Neutrophil (primary cell): ENCODE results near the gene CDK4.

Source experiments
- H3K27ac ChIP-seq: fragments of 200-600 bp; sonication (generic); 2 replicates; pipeline ENCODE4 v1.5.1; 2016; ENCODE audit warnings: mild to moderate bottlenecking, moderate library complexity
- H3K27me3 ChIP-seq: fragments of 200-600 bp; sonication (generic); 2 replicates; pipeline ENCODE4 v1.6.0; 2016; ENCODE audit warnings: mild to moderate bottlenecking
- H3K36me3 ChIP-seq: fragments of 200-600 bp; sonication (generic); 2 replicates; pipeline ENCODE4 v1.5.1; 2017
- H3K4me1 ChIP-seq, 2 experiments: fragments of 200-600 bp in 1 of 2; sonication (generic) in 1 of 2; 1 replicate in 1 of 2; 2 replicates in 1 of 2; pipeline versions ENCODE4 v1.5.1 to v1.6.1; 2013 to 2016; ENCODE audit warnings: low read depth in 1 of 2, low read length in 1 of 2, mild to moderate bottlenecking in 1 of 2, moderate library complexity in 1 of 2; ENCODE audit not compliant: control insufficient read depth in 1 of 2, insufficient read depth in 1 of 2
- H3K4me3 ChIP-seq, 2 experiments: fragments of 200-600 bp in 1 of 2; sonication (generic) in 1 of 2; 1 replicate in 1 of 2; 2 replicates in 1 of 2; pipeline ENCODE4 v1.5.1; 2013 to 2016; ENCODE audit warnings: low read depth in 1 of 2, low read length in 1 of 2, mild to moderate bottlenecking in 1 of 2, moderate library complexity in 1 of 2
- H3K9me3 ChIP-seq: fragments of 200-600 bp; sonication (generic); 2 replicates; pipeline ENCODE4 v1.5.1; 2016
- CTCF ChIP-seq: fragments of 200-600 bp; sonication (generic); IDR thresholded peaks from 2 replicates; pipeline ENCODE4 v1.5.1; 2016; ENCODE audit warnings: antibody characterized with exemption

CDK4 gene

GRCh38 chr12:57781801-57782200 is 29.7 kb upstream of the CDK4 start:
- peak overlapping the region; percentile 41 for H3K27ac ChIP-seq
- no peak for TF ChIP-seq CTCF
- H3K9me3 ChIP-seq: no peaks in the 10 kb centered on the region
- peaks cover 26 to 30% of the 10 kb centered on the region in 2 experiments for H3K4me1 ChIP-seq
- no peaks in the 10 kb centered on the region for H3K27me3 ChIP-seq
- H3K4me3 ChIP-seq: no peak overlapping the region
- peaks cover 15% of the 10 kb centered on the region for H3K36me3 ChIP-seq

- no peaks in the 10 kb centered on the region for H3K27me3 ChIP-seq
- H3K9me3 ChIP-seq: no peaks in the 10 kb centered on the region
- H3K4me1 ChIP-seq: peaks cover 26 to 30% of the 10 kb centered on the region in 2 experiments
- H3K4me3 ChIP-seq: no peak overlapping the region
- no peak for TF ChIP-seq CTCF
- peak overlapping the region; percentile 41 for H3K27ac ChIP-seq
- H3K36me3 ChIP-seq: peaks cover 9% of the 10 kb centered on the region
These were observed 29.1 kb upstream of the CDK4 start for GRCh38 chr12:57781244-57781643.

GRCh38 chr12:57780284-57780897 is 28.3 kb upstream of the CDK4 start:
- H3K36me3 ChIP-seq: peaks cover under 1% of the 10 kb centered on the region
- peak overlapping the region; percentile 41 for H3K27ac ChIP-seq
- H3K27me3 ChIP-seq: no peaks in the 10 kb centered on the region
- no peaks in the 10 kb centered on the region for H3K9me3 ChIP-seq
- H3K4me3 ChIP-seq: no peak overlapping the region
- no peak for TF ChIP-seq CTCF
- H3K4me1 ChIP-seq: peaks cover 26 to 30% of the 10 kb centered on the region in 2 experiments

GRCh38 chr12:57779736-57780135 is 27.6 kb upstream of the CDK4 start:
- H3K36me3 ChIP-seq: no peaks in the 10 kb centered on the region
- H3K27ac ChIP-seq: no peak overlapping the region
- no peaks in the 10 kb centered on the region for H3K9me3 ChIP-seq
- TF ChIP-seq CTCF: no peak
- peaks cover 26 to 30% of the 10 kb centered on the region in 2 experiments for H3K4me1 ChIP-seq
- no peak overlapping the region for H3K4me3 ChIP-seq
- H3K27me3 ChIP-seq: no peaks in the 10 kb centered on the region

GRCh38 chr12:57777911-57778310 is 25.8 kb upstream of the CDK4 start:
- no peak overlapping the region for H3K27ac ChIP-seq
- H3K9me3 ChIP-seq: no peaks in the 10 kb centered on the region
- peaks cover 22 to 26% of the 10 kb centered on the region in 2 experiments for H3K4me1 ChIP-seq
- peaks cover 6% of the 10 kb centered on the region for H3K27me3 ChIP-seq
- no peaks in the 10 kb centered on the region for H3K36me3 ChIP-seq
- H3K4me3 ChIP-seq: no peak overlapping the region
- TF ChIP-seq CTCF: no peak
